ENCODE measurements around the gene REEP6.

The REEP6 gene

GRCh38 chr19:1456121-1456900 lies 34.7 kb upstream of the REEP6 start:
- no peak for DNase-seq (ENCODE audit: low read depth)

DNA sequence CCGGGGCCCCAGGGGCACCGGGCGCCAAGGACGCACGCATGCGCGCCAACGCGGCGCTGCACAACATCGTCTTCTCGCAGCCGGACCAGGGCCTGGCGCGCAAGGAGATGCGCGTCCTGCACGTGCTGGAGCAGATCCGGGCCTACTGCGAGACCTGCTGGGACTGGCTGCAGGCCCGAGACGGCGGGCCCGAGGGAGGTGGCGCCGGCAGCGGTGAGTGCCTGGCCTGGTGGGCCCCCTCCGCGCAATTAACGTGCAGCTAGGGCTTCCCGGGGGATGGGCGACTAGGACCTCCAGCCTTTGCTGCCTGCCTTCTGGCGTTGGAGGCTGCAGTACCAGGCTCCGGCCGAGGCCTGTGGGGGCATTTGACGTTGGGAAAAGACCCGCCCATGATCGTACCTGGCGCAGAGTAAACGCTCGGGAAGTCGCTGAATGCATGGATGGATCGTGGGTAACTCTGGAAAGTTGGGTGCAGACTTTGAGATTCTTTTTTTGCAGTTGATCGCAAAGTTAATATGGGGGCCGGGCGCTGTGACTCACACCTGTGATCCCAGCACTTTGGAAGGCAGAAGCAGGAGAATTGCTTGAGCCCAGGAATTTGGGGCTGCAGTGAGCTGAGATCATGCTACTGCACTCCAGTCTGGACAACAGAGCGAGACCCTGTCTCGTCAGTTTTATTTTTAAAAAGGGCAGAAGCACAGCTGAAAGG lies 33.8 kb upstream of the REEP6 start:
- no peak for DNase-seq (ENCODE audit: low read depth)

DNA sequence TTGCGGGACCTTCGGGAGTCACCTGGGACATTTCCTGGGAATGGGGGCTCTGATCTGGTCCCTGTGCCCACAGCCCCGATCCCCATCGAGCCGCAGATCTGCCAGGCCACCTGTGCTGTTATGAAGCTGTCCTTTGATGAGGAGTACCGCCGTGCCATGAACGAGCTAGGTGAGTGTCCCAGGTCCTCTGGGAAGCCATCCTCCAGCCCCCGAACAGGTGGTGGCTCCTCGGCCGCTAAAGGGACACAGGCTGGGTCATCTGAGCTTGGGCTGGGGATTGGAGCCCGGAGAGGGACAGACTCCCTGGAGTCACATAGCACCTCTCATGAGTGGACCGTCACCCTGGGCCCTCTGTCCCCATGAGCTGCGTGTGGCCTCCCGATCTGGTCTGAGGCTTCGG lies 33.1 kb upstream of the REEP6 start:
- no peak for DNase-seq (ENCODE audit: low read depth)

DNA sequence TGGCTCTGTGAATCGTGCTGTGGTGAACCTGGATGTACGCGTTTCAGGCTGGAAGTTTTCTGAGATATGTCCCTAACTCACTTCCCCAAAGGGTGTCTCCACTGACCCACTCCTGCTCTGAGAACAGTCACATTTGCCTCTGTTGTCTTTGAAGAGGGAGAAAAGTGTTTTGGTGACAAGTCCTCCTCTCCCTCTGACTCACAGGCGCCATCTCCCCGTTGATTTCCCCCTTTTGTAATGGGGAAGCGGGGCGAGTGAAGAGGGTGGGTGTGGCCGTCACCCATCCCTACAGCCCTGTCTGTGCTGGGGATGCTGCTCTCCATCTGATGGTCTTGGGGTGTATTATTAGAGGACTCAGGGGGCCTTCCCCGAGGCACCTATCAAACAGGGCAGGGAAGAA lies 31.5 kb upstream of the REEP6 start:
- DNase-seq (ENCODE audit: low read depth): no peak

DNA sequence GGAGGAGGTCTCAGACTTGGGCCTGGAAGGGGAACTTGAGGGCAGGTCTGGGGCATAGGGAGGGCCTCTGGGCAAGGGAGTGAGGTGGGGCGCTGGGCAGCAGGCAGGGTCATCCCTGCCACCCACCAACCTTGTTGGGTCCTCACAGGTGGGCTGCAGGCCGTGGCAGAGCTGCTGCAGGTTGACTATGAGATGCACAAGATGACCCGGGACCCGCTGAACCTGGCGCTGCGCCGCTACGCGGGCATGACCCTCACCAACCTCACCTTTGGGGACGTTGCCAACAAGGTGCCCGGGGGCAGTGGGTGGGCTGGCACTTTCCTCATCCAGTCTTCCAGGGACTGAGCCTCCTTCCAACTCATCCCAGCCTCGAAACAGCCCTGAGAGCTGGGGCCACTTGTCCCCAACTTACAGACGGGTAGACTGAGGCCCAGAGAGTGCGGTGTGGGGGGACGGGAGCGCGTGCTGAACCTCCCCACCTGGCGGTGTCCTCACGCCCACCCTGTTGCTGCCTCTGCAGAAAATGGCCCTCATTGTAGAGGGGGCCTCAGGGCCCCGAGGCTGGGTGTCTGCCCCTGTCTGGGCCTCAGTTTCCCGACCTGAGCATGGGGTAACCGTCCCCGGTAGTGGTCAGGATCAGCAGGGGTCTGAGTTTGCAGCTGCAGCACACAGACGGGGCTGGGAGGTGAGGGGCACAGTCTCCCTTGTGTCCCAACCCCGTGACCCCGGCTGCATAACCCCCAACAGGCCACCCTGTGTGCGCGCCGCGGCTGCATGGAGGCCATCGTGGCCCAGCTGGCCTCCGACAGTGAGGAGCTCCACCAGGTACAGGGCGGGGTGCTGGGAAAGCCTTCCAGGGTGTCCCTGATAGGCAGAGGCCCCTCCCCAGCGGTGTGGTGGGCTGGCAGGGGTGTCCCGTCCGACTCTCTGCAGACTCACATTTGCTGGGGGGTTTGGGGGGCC lies 30.7 kb upstream of the REEP6 start:
- no peak for DNase-seq (ENCODE audit: low read depth)

- no peak for DNase-seq (ENCODE audit: low read depth)
These were observed 29.1 kb upstream of the REEP6 start for GRCh38 chr19:1461862-1462261.

DNA sequence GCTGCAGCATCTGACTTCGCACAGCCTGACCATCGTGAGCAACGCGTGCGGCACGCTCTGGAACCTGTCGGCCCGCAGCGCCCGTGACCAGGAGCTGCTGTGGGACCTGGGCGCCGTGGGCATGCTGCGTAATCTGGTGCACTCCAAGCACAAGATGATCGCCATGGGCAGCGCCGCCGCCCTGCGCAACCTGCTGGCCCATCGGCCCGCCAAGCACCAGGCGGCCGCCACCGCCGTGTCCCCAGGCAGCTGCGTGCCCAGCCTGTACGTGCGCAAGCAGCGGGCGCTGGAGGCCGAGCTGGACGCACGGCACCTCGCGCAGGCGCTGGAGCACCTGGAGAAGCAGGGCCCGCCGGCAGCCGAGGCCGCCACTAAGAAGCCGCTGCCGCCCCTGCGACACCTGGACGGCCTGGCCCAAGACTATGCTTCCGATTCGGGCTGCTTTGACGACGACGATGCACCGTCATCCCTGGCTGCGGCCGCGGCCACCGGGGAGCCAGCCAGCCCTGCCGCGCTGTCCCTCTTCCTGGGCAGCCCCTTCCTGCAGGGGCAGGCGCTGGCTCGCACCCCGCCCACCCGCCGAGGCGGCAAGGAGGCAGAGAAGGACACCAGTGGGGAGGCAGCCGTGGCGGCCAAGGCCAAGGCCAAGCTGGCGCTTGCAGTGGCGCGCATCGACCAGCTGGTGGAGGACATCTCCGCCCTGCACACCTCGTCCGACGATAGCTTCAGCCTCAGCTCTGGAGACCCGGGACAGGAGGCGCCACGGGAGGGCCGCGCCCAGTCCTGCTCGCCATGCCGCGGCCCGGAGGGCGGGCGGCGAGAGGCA lies 25.6 kb upstream of the REEP6 start:
- DNase-seq (ENCODE audit: low read depth): no peak

- no peak for DNase-seq (ENCODE audit: low read depth)
These were observed 24.9 kb upstream of the REEP6 start for GRCh38 chr19:1466018-1466460.

GRCh38 chr19:1466461-1467214 lies 24.3 kb upstream of the REEP6 start:
- no peak for DNase-seq (ENCODE audit: low read depth)

DNA sequence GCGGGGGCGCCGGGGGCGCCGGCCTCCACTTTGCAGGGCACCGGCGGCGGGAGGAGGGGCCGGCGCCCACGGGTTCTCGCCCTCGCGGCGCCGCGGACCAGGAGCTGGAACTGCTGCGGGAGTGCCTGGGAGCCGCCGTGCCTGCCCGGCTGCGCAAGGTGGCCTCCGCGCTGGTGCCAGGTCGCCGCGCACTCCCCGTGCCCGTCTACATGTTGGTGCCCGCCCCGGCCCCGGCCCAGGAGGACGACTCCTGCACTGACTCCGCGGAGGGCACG lies 23.8 kb upstream of the REEP6 start:
- no peak for DNase-seq (ENCODE audit: low read depth)

DNA sequence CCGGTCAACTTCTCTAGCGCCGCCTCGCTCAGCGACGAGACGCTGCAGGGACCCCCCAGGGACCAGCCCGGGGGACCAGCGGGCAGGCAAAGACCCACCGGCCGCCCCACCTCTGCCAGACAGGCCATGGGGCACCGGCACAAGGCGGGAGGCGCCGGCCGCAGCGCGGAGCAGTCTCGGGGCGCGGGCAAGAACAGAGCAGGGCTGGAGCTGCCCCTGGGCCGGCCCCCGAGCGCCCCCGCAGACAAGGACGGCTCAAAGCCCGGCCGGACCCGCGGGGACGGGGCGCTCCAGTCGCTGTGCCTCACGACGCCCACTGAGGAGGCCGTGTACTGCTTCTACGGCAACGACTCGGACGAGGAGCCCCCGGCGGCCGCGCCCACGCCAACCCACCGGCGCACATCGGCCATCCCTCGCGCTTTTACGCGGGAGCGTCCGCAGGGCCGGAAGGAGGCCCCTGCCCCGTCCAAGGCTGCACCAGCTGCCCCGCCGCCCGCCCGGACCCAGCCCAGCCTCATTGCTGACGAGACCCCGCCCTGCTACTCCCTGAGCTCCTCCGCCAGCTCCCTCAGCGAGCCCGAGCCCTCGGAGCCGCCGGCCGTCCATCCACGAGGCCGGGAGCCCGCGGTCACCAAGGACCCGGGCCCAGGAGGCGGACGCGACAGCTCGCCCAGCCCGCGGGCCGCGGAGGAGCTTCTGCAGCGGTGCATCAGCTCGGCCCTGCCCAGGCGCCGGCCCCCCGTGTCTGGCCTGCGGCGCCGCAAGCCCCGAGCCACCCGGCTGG lies 23.3 kb upstream of the REEP6 start:
- DNase-seq (ENCODE audit: low read depth): no peak

- DNase-seq (ENCODE audit: low read depth): no peak
These were observed 22.6 kb upstream of the REEP6 start for GRCh38 chr19:1468274-1468820.

DNA sequence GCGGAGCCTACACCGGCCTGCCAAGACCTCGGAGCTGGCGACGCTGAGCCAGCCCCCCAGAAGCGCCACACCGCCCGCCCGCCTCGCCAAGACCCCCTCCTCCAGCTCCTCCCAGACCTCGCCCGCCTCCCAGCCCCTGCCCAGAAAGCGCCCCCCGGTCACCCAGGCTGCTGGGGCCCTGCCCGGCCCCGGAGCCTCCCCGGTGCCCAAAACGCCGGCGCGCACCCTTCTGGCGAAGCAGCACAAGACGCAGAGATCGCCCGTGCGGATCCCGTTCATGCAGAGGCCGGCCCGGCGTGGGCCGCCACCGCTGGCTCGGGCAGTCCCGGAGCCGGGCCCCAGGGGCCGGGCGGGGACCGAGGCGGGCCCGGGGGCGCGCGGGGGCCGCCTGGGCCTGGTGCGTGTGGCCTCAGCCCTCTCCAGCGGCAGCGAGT lies 22.1 kb upstream of the REEP6 start:
- DNase-seq (ENCODE audit: low read depth): no peak

- no peak for DNase-seq (ENCODE audit: low read depth)
These were observed 21.5 kb upstream of the REEP6 start for GRCh38 chr19:1469255-1470054.

GRCh38 chr19:1470055-1470304 lies 21.0 kb upstream of the REEP6 start:
- no peak for DNase-seq (ENCODE audit: low read depth)

GRCh38 chr19:1470305-1471009 lies 20.5 kb upstream of the REEP6 start:
- DNase-seq (ENCODE audit: low read depth): peak; percentile 49

DNA sequence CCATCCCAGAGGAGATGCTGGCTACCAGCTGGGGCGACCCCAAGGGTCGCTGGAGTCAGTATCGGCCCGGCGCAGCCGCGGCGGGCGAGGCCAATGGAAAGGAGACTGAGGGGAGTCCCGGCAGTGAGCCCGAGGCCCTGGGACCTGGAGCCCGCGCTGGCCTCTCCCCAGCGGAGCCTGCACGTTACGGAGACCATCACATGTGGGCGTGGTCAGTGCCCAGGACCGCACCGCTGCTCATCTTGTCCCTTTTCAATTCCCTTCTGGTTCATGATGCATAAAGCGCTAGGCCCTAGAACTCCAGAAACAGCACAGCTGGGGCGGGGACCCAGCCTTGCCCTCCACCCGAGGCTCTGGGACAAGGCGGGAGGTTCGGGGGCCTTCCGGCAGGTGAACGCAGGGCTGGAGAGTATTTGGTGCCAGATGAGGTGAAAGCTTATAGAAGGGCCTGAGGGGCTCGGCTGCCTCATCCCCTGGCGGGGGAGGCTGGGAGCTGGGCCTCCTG lies 19.9 kb upstream of the REEP6 start:
- DNase-seq (ENCODE audit: low read depth): no peak

- no peak for DNase-seq (ENCODE audit: low read depth)
These were observed 19.3 kb upstream of the REEP6 start for GRCh38 chr19:1471515-1472160.

Measured in stimulated activated CD8-positive, alpha-beta memory T cell treated with anti-CD3 and anti-CD28 coated beads, Interleukin-12 subunit alpha, Interleukin-12 subunit beta, amount 100 ng/mL, for 1 hour (primary cell).